Stimulated activated CD4-positive, alpha-beta T cell treated with anti-CD3 and anti-CD28 coated beads, Interleukin-1b, Interleukin-23, amount 100 ng/mL, for 48 hours (primary cell): ENCODE measurements around the gene B3GNT8.
"Not testable (repeated sequence)": the region's sequence is repeated elsewhere in the genome, so short reads cannot be mapped to it uniquely, and the experiment has no call there.

Experiments
- DNase-seq: peaks from one replicate; pipeline ENCODE4 v3.0.0-alpha.2; 2020

The B3GNT8 gene

GRCh38 chr19:41413947-41414346 is 13.2 kb downstream of the B3GNT8 start:
- DNase-seq, result no peak

GRCh38 chr19:41412953-41413352 is 14.2 kb downstream of the B3GNT8 start:
- DNase-seq, result no peak

GRCh38 chr19:41411968-41412265 is 15.3 kb downstream of the B3GNT8 start:
- no peak for DNase-seq

GRCh38 chr19:41411100-41411967 is 15.8 kb downstream of the B3GNT8 start:
- no peak for DNase-seq

- no peak for DNase-seq
Measured at GRCh38 chr19:41410336-41411054, 16.7 kb downstream of the B3GNT8 start.

- no peak for DNase-seq
Measured at GRCh38 chr19:41409288-41409687, 17.9 kb downstream of the B3GNT8 start.

GRCh38 chr19:41408846-41409245 is 18.3 kb downstream of the B3GNT8 start:
- DNase-seq, result not testable (repeated sequence)

- no peak for DNase-seq
Measured at GRCh38 chr19:41408256-41408655, 18.9 kb downstream of the B3GNT8 start.

- DNase-seq, result no peak
Measured at GRCh38 chr19:41407271-41407670, 19.9 kb downstream of the B3GNT8 start.

GRCh38 chr19:41405776-41406175 is 21.4 kb downstream of the B3GNT8 start:
- no peak for DNase-seq

GRCh38 chr19:41403181-41403970 is 23.8 kb downstream of the B3GNT8 start:
- DNase-seq, result no peak

- DNase-seq, result no peak
Measured at GRCh38 chr19:41402010-41402409, 25.2 kb downstream of the B3GNT8 start.

GRCh38 chr19:41401483-41401882 is 25.7 kb downstream of the B3GNT8 start:
- DNase-seq, result no peak

- no peak for DNase-seq
Measured at GRCh38 chr19:41399525-41399924, 27.6 kb downstream of the B3GNT8 start.

- DNase-seq, result no peak
Measured at GRCh38 chr19:41399091-41399490, 28.1 kb downstream of the B3GNT8 start.

- DNase-seq, result no peak
Measured at GRCh38 chr19:41398598-41398997, 28.6 kb downstream of the B3GNT8 start.

- DNase-seq, result no peak
Measured at GRCh38 chr19:41398050-41398418, 29.1 kb downstream of the B3GNT8 start.

- peak; percentile 99 for DNase-seq
Measured at GRCh38 chr19:41397086-41398049, 29.8 kb downstream of the B3GNT8 start, which contains the start of the genes BCKDHA and EXOSC5. BCKDHA (plus strand) TSS chr19:41397818; CDS start chr19:41397828, 10 bp downstream. EXOSC5 (minus strand) TSS chr19:41397359; CDS start chr19:41397328, 31 bp downstream.

GRCh38 chr19:41395355-41395754 is 31.8 kb downstream of the B3GNT8 start:
- no peak for DNase-seq

- DNase-seq, result no peak
Measured at GRCh38 chr19:41392775-41393174, 34.4 kb downstream of the B3GNT8 start.

- no peak for DNase-seq
Measured at GRCh38 chr19:41391618-41392017, 35.6 kb downstream of the B3GNT8 start.

- DNase-seq, result no peak
Measured at GRCh38 chr19:41386442-41386841, 40.7 kb downstream of the B3GNT8 start.
